Right lobe of liver (tissue), 4 donors: ENCODE measurements around the gene GLS.

Experiments
- POLR2A ChIP-seq: fragments of 450-650 bp; IDR thresholded peaks from one replicate; pipeline ENCODE4 v1.6.1; 2017; ENCODE audit warnings: antibody characterized with exemption, mild to moderate bottlenecking
- TF ChIP-seq, protein P1 (sequence below), 4 donors: fragments of 200-600 bp in 3 of 4; fragments of 450-650 bp in 1 of 4; IDR thresholded peaks; one replicate each; pipeline versions ENCODE4 v1.5.1 to v1.8.0; 2016 to 2022; ENCODE audit warnings: antibody characterized with exemption in 4 of 4, mild to moderate bottlenecking in 2 of 4
- donor health status: DM: no; HTN: no; CAD: no.
- donor health status: DM: no; HTN: no; CAD: no.
- donor health status: DM: no; HTN: yes; CAD: no.

DNA sequence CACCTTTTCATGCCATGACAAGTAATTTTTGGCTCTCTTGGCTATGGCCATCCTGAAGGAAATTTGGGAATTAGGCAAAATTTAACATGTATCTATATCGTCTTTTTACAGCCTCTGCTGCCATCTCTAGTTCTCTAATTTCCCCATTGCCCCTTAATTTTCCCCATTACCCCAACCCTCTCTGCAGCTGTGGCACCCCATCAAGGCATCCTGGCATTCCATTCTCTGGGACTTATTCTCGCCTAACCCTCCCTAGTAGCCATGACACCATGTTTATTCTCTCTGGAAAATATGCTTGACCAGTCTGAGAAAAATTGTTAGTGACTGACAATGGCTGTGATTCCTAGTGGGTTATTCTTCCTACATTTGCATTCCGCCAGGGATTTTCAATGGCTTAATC, 43.9 kb upstream of the GLS start:
- TF ChIP-seq, protein P1, sequence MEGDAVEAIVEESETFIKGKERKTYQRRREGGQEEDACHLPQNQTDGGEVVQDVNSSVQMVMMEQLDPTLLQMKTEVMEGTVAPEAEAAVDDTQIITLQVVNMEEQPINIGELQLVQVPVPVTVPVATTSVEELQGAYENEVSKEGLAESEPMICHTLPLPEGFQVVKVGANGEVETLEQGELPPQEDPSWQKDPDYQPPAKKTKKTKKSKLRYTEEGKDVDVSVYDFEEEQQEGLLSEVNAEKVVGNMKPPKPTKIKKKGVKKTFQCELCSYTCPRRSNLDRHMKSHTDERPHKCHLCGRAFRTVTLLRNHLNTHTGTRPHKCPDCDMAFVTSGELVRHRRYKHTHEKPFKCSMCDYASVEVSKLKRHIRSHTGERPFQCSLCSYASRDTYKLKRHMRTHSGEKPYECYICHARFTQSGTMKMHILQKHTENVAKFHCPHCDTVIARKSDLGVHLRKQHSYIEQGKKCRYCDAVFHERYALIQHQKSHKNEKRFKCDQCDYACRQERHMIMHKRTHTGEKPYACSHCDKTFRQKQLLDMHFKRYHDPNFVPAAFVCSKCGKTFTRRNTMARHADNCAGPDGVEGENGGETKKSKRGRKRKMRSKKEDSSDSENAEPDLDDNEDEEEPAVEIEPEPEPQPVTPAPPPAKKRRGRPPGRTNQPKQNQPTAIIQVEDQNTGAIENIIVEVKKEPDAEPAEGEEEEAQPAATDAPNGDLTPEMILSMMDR (IDR thresholded peaks at IDR 0.05) = no peak
- no peak for TF ChIP-seq POLR2A
